Panc1 (cell line): ENCODE data around the gene RARA. TPM values are rescaled to one million over a fixed set of nuclear protein-coding genes. Genes with fewer than 3 reads are reported as not detected.

Experiments
- ATAC-seq: fragments of 200-7000 bp; cut with Tn5 transposase; 2 replicates; pipeline ENCODE4 v1.9.1; 2020; ENCODE audit warnings: mild to moderate bottlenecking, moderate library complexity
- BruUV-seq: library from RNA; stranded (reverse); fragments of 400-500 nt; replicated peaks from 2 replicates; lab custom pipeline; 2021; lab: Mats Ljungman, UMichigan
- CTCF ChIA-PET: fragments of 300-600 bp; sonication (Branson Sonifier 250); formaldehyde crosslinking; loops from one replicate; lab custom pipeline; 2022; ENCODE audit warnings: antibody characterized with exemption; lab: Charles Lee
- POLR2A ChIA-PET: fragments of 300-600 bp; sonication (Branson Sonifier 250); formaldehyde crosslinking; loops from one replicate; lab custom pipeline; 2022; ENCODE audit warnings: antibody characterized with exemption; lab: Charles Lee
- DNase-seq: peaks from one replicate; pipeline ENCODE4 v3.0.0-alpha.2; 2010; ENCODE audit warnings: low read depth, low spot score
- H3K27ac ChIP-seq: 2 replicates; pipeline ENCODE4 v1.5.1; 2011; ENCODE audit warnings: mild to moderate bottlenecking, low read length, inconsistent platforms
- H3K27me3 ChIP-seq: fragments of 200-500 bp; sonication (Bioruptor generic); 2 replicates; pipeline ENCODE4 v1.6.0; 2014; ENCODE audit warnings: low read length, inconsistent platforms; ENCODE audit not compliant: control insufficient read depth, insufficient read depth
- H3K36me3 ChIP-seq: fragments of 200-500 bp; sonication (Bioruptor generic); 2 replicates; pipeline ENCODE4 v1.5.1; 2014; ENCODE audit warnings: inconsistent platforms, mild to moderate bottlenecking, low read length, moderate library complexity; ENCODE audit not compliant: control insufficient read depth, insufficient read depth
- H3K4me1 ChIP-seq: 2 replicates; pipeline ENCODE4 v1.5.1; 2011; ENCODE audit warnings: inconsistent platforms, mild to moderate bottlenecking, low read length, moderate library complexity; ENCODE audit not compliant: control insufficient read depth, insufficient read depth
- H3K4me3 ChIP-seq, 2 experiments: 2 replicates each; pipeline ENCODE4 v1.5.1; 2011 to 2012; ENCODE audit warnings: low read depth in 2 of 2, low read length in 2 of 2, mild to moderate bottlenecking in 2 of 2, inconsistent platforms in 1 of 2, moderate library complexity in 1 of 2
- H3K9me3 ChIP-seq: fragments of 200-500 bp; sonication (Bioruptor generic); 2 replicates; pipeline ENCODE4 v1.5.1; 2014; ENCODE audit warnings: low read depth, mild to moderate bottlenecking, inconsistent platforms, low read length, moderate library complexity; ENCODE audit not compliant: control insufficient read depth, insufficient read depth
- POLR2AphosphoS5 ChIP-seq: IDR thresholded peaks from 2 replicates; pipeline ENCODE4 v1.6.1; 2012; ENCODE audit warnings: mild to moderate bottlenecking, low read depth, low read length, moderate library complexity
- SIN3A ChIP-seq: IDR thresholded peaks from 2 replicates; pipeline ENCODE4 v1.6.1; 2012; ENCODE audit warnings: low read depth, mild to moderate bottlenecking, low read length, moderate library complexity, borderline replicate concordance; ENCODE audit not compliant: insufficient read depth
- TCF7L2 ChIP-seq: IDR thresholded peaks from 2 replicates; pipeline ENCODE4 v1.6.1; 2011; ENCODE audit warnings: mild to moderate bottlenecking, low read depth, low read length, inconsistent platforms
- in situ Hi-C: cut with HindIII; loops from 2 replicates; pipeline ENCODE4 v1.10.0; 2016; ENCODE audit warnings: low sequenced_read_pairs, low pct_unique_long_range_greater_than_20kb
- intact Hi-C: fragments of 100-400 bp; cut with micrococcal nuclease; formaldehyde crosslinking; loops from one replicate; pipeline ENCODE4 v1.10.0; 2022; ENCODE audit not compliant: unreplicated experiment
- total RNA-seq: library from RNA; stranded (reverse); gene quantifications from one replicate; pipeline ENCODE4 v1.2.1, GENCODE V29; 2021; ENCODE audit not compliant: unreplicated experiment
- TF ChIP-seq, protein P1 (sequence below), 2 experiments: IDR thresholded peaks; 2 replicates each; pipeline ENCODE4 v1.6.1; 2011 to 2012; ENCODE audit warnings: low read depth in 2 of 2, control low read depth in 1 of 2, low read length in 1 of 2, mild to moderate bottlenecking in 1 of 2, moderate library complexity in 1 of 2; ENCODE audit not compliant: insufficient read depth in 1 of 2
- TF ChIP-seq, protein P2 (sequence below): fragments of 450-650 bp; IDR thresholded peaks from 2 replicates; pipeline ENCODE4 v1.5.1; 2017; ENCODE audit warnings: mild to moderate bottlenecking

RARA gene
- total RNA-seq, 1 experiment from 2014 or later = 55.6 TPM

DNA sequence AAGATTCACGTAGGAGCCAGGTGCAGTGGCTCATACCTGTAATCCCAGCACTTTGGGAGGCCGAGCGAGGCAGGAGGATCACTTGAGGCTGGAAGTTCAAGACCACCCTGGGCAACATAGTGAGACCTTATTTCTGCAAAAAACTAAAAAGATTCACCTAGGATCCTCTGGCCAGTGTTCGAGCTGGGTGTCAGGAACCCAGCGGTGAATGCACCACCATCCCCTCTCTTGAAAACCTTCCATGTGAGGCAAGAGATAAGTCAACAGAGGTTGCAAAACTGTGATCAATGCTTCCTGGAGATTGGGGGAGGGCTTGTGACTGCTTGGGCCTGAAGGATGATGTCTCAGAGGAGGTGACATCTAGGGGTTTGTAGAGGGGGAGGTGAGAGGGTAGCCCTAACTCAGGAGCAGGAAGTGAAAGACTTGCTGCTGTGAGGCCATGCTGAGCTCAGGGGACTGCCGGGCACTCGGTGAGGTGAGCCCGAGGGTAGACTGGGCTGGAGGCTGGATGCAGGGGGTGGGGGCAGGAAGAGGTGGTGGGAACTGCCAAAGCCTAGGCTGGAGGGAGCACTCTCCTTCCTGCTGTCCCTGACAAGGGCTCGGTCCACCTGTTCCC lies 43.9 kb downstream of the RARA start:
- ChIA-PET POLR2A (interaction anchor here (0.6 kb wide), 1 partner anchor 244 kb away, joined by 16 read pairs; no protein-coding TSS in a partner anchor), CTCF (interaction anchor here (0.7 to 6.8 kb wide), 2 partner anchors 48 to 59 kb away, joined by 3 to 81 read pairs; no protein-coding TSS in a partner anchor)
- Histone ChIP-seq H3K27me3 (no peaks in the 10 kb centered on the region), H3K36me3 (0 out of 2 replicates have a peak, but pooled peaks cover 3% of the 10 kb centered on the region), H3K27ac (no peak overlapping the region), H3K9me3 (no peaks in the 10 kb centered on the region), H3K4me1 (peaks cover 60% of the 10 kb centered on the region), H3K4me3 (no peak overlapping the region)
- in situ Hi-C loops = loop anchor here (5.0 kb wide), 1 partner anchor 51 kb away; no protein-coding TSS in a partner anchor
- intact Hi-C loops = no loop called here
- ATAC-seq (no peak), DNase-seq (no peak)
- TSS peak; percentile 34 for BruUV-seq
- TF ChIP-seq, protein P1, sequence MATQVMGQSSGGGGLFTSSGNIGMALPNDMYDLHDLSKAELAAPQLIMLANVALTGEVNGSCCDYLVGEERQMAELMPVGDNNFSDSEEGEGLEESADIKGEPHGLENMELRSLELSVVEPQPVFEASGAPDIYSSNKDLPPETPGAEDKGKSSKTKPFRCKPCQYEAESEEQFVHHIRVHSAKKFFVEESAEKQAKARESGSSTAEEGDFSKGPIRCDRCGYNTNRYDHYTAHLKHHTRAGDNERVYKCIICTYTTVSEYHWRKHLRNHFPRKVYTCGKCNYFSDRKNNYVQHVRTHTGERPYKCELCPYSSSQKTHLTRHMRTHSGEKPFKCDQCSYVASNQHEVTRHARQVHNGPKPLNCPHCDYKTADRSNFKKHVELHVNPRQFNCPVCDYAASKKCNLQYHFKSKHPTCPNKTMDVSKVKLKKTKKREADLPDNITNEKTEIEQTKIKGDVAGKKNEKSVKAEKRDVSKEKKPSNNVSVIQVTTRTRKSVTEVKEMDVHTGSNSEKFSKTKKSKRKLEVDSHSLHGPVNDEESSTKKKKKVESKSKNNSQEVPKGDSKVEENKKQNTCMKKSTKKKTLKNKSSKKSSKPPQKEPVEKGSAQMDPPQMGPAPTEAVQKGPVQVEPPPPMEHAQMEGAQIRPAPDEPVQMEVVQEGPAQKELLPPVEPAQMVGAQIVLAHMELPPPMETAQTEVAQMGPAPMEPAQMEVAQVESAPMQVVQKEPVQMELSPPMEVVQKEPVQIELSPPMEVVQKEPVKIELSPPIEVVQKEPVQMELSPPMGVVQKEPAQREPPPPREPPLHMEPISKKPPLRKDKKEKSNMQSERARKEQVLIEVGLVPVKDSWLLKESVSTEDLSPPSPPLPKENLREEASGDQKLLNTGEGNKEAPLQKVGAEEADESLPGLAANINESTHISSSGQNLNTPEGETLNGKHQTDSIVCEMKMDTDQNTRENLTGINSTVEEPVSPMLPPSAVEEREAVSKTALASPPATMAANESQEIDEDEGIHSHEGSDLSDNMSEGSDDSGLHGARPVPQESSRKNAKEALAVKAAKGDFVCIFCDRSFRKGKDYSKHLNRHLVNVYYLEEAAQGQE (IDR thresholded peaks at IDR 0.05; ENCODE audit: insufficient read depth in 1 of 2, low read depth in 2 of 2, low read length in 1 of 2) = no peak
- TF ChIP-seq POLR2AphosphoS5 (no peak), SIN3A (no peak), TCF7L2 (no peak)
- TF ChIP-seq, protein P2, sequence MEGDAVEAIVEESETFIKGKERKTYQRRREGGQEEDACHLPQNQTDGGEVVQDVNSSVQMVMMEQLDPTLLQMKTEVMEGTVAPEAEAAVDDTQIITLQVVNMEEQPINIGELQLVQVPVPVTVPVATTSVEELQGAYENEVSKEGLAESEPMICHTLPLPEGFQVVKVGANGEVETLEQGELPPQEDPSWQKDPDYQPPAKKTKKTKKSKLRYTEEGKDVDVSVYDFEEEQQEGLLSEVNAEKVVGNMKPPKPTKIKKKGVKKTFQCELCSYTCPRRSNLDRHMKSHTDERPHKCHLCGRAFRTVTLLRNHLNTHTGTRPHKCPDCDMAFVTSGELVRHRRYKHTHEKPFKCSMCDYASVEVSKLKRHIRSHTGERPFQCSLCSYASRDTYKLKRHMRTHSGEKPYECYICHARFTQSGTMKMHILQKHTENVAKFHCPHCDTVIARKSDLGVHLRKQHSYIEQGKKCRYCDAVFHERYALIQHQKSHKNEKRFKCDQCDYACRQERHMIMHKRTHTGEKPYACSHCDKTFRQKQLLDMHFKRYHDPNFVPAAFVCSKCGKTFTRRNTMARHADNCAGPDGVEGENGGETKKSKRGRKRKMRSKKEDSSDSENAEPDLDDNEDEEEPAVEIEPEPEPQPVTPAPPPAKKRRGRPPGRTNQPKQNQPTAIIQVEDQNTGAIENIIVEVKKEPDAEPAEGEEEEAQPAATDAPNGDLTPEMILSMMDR = no peak

DNA sequence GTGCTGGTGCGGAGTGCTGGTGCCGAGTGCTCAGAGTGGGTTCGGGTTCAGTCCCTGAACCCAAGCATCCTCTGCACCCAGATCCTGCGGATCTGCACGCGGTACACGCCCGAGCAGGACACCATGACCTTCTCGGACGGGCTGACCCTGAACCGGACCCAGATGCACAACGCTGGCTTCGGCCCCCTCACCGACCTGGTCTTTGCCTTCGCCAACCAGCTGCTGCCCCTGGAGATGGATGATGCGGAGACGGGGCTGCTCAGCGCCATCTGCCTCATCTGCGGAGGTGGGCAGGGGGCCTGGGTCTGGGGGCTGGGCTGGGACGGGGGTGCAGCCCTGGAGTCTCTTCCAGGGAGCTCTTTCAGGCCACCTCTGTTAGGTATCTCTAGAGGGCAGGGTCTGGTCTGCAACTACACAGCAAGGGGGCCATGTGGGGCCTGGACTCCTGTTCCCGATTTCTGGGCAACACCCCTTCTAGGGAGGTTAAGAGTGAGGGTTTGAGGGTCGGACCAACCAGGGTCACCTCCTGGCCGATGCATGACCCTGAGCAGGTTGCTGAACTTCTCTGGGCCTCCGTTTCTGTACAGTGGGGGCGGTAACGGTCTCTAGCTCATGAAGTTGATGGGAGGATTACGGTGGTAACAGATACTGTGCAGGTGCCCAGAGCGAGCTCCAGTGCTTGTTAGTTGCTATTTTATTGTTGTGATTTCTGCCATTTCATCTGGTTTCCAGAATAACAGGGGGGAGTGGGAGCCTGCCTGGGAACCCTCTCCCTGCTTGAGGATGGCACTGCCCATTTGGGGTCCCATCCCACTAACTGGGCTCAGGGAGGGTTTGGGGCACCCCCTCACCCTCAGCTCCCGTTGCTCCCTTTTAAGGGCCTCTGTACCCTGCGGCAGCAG lies 45.5 kb downstream of the RARA start:
- no peak for DNase-seq
- intact Hi-C loops = loop anchor here (1.0 to 5.0 kb wide), 2 partner anchors 51 to 178 kb away; no protein-coding TSS in a partner anchor
- Histone ChIP-seq H3K27me3 (no peaks in the 10 kb centered on the region), H3K4me1 (peaks cover 44% of the 10 kb centered on the region), H3K9me3 (no peaks in the 10 kb centered on the region), H3K36me3 (0 out of 2 replicates have a peak, but pooled peaks cover under 1% of the 10 kb centered on the region), H3K4me3 (no peak overlapping the region), H3K27ac (peak overlapping the region; percentile 40; the same call in 1 of the 2 replicates)
- in situ Hi-C loops = loop anchor here (5.0 kb wide), 1 partner anchor 52 kb away; no protein-coding TSS in a partner anchor
- ChIA-PET CTCF (interaction anchor here (0.5 to 6.8 kb wide), 9 partner anchors 15 to 1667 kb away, joined by 3 to 81 read pairs (median 4); no protein-coding TSS in a partner anchor), POLR2A (no interaction called here)
- ATAC-seq = no peak
- TF ChIP-seq SIN3A (no peak), POLR2AphosphoS5 (no peak), TCF7L2 (no peak)
- TF ChIP-seq, protein P2 = no peak
- TF ChIP-seq, protein P1 (IDR thresholded peaks at IDR 0.05; ENCODE audit: insufficient read depth in 1 of 2, low read depth in 2 of 2, low read length in 1 of 2) = no peak
- BruUV-seq = no TSS peak
